Stimulated activated CD8-positive, alpha-beta memory T cell treated with anti-CD3 and anti-CD28 coated beads, Interleukin-4, amount 100 ng/mL, for 4 hours (primary cell): Measurements from ENCODE around the gene RNF144B.
"Not testable (repeated sequence)": the region's sequence is repeated elsewhere in the genome, so short reads cannot be mapped to it uniquely, and the experiment has no call there.

Source experiments
- DNase-seq, 2 donors: peaks; one replicate each; pipeline ENCODE4 v3.0.0-alpha.2; 2020; ENCODE audit warnings: low read depth in 2 of 2, low spot score in 1 of 2

Gene RNF144B

DNA sequence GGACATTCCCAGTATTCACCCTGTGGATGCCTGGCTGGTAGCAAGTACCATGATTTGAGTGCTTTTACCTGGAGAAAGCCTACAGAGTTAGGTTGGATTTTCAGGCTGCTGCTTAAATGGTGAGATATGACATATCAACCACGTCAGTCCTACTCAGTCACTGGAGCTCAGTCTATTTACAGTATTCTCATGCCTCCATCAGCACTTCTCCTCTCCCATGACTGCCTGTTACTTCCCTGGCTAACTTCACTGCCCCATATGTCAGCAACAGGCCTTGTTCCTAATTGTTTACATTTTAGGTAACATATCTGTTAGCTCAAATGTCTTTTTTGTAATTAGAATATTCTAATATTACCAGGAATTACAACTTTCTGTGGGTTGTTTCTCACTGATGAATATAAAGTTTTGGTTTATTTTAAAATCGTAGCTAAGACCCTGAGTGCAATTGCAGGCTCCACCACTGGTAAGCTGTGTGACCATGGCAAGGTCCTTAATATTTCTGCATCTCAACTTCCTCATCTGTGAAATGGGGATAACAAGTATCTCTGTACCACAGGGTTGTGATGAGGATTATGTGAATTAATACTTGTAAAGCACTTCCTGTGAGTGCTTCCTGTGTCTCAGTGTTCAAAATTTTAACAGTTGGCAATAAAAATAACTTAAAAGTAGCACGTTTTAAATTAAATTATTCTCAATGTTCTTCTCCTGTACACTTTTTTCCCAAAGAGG, 54.3 kb downstream of the RNF144B start:
- DNase-seq, result no peak

DNA sequence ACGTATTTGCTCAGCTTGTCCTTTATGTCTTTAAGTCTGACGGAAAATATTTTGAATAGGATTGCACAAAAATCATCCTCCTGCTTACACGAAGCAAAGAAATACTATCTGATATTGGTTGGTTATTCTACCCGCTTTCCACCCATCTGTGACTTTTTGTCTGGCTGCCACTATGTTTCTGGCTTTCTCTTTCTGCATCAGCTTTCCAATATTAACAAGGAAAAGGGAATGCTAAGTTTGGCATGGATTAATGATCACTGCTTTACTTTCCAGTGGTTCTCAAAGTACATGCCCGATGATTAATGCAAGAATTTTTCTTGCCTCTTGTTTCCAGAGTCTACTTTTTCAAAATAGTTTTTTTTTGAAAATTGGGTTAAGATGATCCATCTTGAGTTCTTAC, 57.0 kb downstream of the RNF144B start:
- no peak for DNase-seq

DNA sequence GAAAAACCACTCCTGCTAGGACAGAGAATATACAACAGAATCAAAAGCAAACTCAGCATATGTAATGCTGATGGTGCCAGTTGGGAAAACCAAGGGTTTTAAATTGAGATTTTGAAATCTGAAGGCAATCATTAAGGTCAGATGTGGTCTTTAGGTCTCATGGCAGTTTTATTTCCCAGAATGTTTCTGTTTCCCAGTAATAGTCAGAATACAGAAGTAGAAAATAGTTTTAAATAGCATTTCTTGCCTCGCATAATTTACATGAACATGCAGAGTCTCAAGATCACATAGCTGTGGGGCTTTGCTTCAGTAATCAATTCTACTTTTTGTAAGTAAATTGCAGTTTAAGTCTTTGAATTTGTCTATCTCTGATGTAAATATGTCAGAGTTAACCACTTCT, 58.1 kb downstream of the RNF144B start:
- DNase-seq, result no peak

DNA sequence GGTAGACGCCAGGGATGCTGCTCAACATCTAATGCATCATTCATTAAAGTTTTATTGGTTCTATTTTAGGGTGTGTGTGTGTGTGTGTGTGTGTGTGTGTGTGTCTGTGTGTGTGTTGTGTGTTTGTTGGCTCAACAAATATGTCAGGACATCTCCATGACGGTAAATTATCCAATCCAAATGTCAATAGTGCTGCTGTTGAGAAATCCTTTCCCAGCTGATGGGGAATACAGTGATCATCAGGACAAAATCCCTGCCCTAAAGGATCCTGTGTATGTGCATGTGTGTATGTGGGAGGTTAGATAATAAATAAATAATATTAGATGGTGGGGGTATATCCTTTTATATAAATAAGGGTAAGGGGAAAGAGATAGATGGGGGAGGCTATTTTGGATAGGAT, 59.6 kb downstream of the RNF144B start:
- no peak for DNase-seq

DNA sequence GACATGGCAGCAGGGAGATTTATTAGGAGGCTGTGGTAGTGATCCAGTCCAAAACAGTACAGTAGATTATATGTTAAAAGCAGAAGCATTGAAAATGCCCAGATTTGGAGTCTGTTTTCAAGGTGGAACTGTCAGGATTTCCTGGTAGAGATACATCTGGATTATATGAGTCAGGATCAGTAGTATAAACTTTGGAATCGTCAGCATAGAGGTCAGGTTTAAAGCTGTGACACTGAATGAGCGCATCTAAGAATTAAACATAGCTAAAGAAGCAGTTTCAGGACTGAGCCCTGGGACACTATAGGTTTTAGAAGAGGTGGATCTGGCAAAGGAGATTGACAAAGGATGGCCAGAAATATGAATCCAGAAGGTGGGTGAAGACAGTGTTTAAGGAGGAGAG, 60.4 kb downstream of the RNF144B start:
- DNase-seq, result no peak

DNA sequence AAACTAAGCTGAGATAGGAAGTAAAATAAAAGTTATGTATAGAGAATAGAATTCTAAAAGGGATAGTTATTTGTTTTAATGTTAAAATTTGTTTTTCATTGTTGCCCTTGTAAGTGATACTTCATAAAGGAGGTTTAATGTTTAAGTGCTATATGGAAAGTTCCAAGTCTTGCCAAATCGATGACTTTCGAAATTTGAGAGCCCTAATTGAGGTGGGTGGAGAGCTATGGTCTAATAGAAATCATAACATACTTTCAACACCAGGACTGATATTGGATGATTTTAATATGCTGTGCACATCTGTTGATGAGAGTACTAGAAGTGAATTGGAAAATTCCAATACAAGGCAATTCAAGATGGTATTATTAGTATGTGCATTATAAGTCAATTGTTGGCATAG, 64.6 kb downstream of the RNF144B start:
- no peak for DNase-seq

DNA sequence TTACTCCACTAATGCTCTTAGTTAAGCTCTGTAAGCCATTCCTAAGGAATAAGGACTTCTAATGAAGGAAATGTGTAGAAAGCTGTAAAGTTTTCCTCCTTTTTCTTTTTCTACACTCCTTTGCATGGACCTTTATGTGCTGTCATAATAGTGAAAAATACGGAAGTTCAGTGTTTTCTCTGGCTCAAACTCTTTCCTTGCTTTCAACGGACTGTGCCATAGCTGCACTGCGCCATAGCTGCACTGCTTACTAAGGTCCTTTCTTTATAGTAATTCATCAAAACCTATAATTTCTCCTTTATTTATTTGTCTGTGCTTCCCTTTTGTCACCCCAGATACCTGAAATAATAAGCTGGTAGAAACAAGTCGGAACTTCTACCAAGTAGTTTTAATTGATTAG, 67.3 kb downstream of the RNF144B start:
- DNase-seq, result no peak

DNA sequence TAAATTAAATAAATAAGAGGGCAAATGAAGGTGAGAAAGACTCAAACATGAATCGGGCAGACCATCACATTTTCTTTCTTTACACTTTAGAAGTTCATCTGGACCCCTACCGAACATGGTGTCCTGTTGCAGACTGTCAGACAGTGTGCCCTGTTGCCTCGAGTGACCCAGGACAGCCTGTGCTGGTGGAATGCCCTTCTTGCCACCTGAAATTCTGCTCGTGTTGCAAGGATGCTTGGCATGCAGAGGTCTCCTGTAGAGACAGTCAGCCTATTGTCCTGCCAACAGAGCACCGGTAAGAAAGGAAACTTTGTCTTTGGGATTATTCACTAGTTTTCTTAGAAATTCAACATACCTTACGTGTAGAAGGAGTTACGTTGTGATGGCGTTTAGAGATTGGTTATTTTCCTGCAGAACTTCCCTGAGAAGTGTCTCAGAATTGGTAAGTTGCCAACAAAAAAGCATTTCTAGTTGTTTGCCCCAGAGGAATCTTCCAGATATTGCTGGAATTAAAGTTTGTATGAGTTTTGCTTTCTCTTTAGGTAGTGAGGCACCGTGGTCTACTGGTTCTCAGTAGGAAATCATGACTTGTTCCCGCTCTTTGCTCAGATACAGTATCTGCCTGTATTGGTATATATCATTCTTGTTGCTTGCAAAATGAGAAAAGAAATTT, 70.1 kb downstream of the RNF144B start:
- no peak for DNase-seq

DNA sequence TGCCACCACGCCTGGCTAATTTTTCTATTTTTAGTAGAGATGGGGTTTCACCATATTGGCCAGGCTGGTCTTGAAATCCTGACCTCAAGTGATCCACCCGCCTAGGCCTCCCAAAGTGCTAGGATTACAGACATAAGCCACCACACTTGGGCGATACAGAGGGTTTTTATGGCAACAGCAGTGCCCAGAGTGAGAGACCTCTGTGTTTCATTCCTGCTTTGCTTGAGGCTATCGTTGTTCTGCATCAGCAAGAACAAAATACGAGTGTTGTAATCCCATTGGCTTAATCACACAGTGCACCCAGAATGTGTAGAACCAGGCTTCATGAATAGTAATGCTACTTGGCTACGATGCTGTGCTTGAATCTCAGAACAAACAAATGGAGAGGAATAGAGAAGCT, 70.9 kb downstream of the RNF144B start:
- DNase-seq, result not testable (repeated sequence)

DNA sequence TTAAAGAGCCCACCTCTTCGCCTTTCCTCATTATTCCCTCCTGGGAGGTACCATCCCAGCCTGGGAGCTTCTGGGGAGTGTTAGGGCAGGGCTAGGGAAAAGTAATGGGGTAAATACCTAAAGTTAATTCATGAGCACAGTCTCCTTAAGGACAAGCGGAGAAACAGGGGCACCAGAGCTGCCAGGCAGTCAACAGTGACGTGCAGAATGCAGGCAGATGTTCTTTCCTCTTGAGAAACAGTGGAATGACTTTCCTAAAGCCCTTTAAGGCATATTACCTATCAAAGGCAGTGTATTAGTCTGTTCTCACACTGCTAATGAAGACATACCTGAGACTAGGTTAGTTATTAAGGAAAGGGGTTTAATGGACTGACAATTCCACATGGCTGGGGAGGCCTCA, 76.3 kb downstream of the RNF144B start:
- no peak for DNase-seq

DNA sequence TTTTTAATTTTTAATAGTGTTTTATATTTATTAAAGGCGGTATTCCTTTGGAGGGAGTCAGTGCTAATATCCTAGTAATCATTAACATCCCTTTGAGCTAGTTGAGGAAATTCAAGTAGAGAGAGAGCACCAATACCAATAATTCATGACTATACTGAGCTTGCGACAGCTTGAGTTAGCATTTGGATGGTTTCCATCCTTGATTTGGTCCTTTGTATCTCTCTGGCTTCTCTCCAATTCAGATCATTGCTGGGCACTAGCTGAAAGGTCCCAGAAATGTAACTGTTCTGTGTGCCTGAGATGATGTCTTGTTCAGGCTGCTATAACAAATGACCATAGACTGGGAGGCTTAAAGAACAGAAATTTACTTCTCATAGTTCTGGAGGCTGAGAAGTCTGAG, 77.0 kb downstream of the RNF144B start:
- no peak for DNase-seq

DNA sequence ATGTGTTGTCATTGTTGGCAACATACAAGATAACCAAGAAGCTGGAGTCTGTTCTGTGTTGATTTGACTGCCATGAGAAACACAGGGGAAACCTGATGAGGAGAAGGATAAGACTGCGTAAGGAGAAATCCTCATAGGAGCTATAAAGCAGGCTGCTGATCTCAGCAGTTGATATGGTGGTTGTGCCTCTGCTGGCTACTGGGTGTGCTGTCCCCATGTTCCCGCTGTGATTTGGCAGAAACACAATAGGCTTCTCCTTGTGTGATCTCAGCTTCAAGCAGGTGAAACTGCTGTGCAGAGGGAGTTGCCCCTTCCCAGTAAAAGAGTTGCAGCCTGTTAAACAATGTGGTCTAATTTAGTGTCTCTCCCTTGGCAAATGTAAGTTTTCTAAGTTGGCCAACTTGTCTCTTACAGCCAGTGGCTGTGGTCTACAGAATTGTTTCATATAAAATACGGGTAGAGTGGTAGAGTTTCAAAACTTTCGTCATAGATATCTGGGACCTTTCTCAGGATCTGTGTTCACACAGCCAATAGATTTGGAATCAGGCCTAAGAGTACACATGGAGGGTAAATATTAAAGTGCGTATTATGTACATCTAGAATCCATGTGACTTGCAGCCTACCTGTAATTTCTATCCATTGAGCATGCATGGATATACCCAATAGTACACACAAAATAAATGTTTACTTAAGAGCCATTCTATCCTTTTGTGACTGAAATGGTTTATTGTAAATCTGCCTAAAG, 78.4 kb downstream of the RNF144B start:
- DNase-seq, result no peak

DNA sequence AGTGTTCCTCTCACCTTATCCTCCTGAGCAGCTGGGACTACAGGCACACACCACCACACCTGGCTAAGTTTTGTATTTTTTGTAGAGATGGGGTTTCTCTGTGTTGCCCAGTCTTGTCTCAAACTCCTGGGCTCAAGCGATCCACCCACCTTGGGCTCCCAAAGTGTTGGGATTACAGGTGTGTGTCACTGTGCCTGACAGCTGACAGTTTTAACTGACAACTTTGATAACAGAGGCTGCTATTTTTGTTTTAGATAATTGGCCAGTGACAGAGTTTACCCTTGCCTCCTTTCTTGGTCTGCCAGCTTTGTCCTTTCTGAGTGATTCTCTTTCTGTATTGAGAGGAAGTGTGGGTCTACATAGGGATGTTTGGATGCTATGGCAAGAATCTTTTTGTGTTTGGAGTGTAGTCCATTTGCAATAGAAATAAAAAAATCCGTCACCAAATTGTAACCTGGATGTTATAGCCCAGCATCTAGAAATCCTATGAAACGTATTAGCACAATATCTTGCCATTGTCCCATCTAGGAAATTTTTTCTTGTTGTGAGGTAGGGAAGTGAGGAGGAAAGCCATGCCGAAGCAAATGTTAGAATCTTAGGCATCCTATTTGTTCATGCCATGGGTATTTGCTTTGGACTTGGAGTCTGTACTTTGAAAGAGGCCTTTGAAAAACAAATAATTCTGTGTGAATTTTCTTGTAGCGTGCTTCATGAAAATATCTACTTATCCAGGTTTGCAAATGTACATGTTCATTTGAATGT, 80.8 kb downstream of the RNF144B start:
- no peak for DNase-seq

DNA sequence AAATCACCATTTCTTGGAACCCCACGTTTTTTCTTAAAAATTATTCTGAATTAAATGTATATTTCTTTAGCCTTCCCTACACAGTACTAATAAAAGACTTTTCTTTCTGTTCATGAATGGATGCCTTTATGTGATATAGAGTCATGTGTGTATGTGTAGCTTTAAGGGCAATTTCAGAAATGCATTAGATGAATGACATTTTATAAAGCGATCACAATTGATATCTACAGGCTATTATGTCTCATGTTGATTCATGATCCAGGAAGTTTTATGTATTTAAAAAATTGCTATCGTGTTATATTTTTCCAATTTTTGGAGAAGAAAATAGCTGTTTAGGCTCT, 81.3 kb downstream of the RNF144B start:
- DNase-seq, result no peak

DNA sequence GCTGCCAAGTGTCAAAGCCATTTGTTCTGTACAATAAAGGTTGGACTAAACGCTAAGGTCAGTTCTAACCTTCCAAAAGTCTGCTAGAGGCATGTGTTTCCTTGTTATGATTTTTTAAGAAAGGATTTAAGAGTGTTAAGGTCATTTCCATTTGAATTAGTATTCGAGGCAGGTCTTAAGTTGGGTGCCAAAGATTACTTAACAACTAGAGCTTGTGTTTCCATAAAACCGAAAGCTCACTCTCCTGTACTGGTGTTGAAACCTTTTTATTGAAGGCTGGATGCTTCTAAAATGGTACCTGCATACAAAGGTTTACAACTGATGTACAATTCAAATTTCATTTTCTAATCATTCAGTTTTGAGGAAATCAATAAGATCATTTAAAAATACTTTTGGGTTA, 82.4 kb downstream of the RNF144B start:
- no peak for DNase-seq

DNA sequence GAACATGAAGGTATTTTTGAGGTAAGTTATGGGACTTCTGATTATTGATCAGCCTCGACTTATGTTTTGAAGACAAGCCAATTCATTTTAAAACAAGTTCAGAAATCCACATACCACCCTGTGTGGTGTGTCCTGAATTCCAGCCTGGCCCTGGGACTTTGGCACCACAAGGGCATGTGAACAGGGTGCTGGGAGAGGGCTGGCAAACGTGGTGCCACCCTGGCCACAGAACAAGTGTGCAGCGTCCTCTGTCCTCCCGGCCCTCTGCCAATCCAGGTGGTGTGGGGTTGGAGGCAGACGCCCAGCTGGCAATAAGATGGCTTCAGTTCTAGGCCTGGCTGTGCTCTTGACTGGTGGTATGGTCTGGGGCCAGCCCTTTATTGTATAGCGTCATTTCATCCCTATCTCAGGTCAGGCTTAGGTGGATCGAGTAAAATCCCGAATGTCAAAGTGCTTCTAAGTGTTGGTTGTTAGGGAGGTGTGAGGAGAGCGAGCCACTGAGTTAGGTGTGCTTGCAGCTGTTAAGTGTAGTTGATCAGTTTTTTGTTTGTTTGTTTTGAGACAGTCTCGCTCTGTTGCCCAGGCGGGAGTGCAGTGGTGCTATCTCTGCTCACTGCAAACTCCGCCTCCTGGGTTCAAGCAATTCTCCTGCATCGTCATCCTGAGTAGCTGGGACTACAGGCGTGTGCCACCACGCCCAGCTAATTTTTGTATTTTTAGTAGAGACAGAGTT, 84.2 kb downstream of the RNF144B start:
- no peak for DNase-seq

DNA sequence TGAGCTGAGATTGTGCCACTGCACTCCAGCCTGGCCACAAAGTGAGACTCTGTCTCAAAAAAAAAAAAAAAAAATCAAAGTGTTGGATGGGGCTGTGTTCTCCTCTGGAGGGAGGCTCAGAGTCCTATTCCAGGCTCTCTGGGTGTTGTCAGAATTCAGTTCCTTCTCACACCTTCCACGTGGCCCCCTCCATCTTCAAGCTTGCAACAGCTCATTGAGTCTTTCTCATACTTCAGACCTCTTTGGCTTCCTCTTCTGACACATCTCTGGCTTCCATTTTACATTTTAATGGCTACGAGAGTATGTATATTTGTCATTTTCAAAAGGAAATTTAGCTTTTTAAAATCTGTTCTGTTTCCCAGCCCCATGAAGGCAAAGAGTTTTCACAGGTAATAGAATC, 85.8 kb downstream of the RNF144B start:
- DNase-seq, result no peak

DNA sequence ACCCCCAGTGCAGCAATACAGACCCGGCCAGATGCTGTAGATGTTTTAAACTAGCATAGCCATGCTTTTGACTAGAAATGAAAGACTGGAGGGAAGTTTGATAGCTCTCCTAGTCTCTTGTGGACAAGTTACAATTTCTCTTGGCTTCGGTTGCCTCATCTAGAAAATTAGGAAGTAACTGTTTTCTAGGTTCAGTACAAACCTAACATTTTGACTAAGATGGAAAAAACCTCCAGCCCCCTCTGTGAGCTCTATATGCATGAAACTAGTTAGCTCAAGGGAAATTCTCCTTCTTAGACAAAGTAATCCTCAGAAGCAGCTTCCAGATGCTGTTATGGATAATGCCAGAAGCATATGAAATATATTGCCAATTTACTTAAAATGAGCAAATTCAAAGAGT, 86.6 kb downstream of the RNF144B start:
- no peak for DNase-seq

DNA sequence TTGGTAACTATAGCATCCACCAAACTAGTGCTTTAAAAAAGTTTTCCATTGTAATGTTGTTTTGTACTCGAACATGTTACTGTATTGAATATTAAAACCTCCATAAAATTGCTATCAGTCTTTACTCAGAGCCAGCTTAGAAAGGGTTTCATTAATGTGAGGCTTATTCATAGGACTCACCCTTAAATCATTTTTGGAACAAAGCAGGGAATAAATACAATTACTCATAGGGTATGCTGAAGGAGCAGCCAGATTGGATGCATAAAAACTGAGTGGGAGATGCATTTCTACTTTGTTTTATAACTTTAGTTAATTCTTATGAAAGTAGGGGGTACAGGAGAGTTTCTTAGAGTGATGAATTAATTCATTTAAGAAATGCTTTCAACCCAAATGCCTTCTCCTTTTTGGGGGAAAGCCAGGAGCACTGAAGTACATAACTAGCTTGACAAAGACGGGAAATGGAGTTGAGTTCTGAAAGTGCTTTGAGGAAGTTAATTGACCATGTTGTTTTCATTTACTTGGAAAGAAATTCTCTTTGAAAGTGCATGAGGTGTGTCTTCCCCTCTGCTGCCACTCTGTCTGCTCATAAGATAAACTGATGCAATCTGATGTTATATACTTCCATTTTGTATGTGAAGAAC, 90.3 kb downstream of the RNF144B start:
- no peak for DNase-seq

DNA sequence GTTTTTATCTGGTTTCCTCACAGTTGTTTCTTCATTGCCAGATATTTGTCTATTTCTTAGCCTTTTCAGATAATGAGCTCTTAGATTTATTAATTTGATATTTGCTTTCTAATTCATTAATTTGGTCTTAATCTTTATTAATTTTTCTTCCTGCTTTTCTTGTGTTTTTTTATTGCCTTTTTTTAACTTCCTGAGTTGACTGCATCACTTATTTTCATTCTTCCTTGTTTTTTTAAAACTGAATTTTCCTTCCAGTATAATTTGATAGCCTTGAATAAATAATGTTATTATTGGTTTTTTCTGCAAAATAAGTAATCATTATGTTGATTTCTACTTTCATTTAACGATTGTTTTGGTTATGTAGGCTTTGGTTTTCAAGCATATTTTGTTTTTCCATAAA, 91.5 kb downstream of the RNF144B start:
- no peak for DNase-seq

DNA sequence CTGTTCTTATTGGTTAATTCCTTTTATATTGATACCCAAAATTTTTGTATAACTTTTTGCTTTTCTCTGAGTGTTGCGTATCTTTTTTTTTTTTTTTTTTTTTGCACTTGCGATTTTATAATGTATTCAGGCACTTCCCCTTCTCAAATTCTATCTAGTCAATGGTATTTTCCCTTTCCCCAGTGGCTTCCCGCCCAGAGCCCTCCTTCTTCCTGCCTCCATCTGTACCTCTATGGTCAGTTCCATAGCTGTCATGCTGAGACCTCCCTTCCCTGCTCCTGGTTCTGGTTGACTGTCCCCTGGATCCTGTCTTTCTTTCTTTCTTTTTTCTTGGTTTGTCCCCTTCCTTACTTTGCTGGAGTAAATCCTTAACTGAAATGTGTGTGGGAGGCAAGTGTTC, 94.7 kb downstream of the RNF144B start:
- no peak for DNase-seq
